Measurements from ENCODE around the gene INSL3.

GRCh38 chr19:17811103-17811502 lies 10.2 kb downstream of the INSL3 start:
- TF ChIP-seq CTCF (IDR thresholded peaks at IDR 0.05; ENCODE audit: poor library complexity, severe bottlenecking), result no peak
- TF ChIP-seq POLR2AphosphoS5 (IDR thresholded peaks at IDR 0.05), result no peak
- no peak for TF ChIP-seq EZH2 (IDR thresholded peaks at IDR 0.05; ENCODE audit: borderline replicate concordance, insufficient read depth, low read length, poor library complexity, severe bottlenecking)
- TF ChIP-seq RAD21 (conservative IDR thresholded peaks at IDR 0.05), result no peak
- TF ChIP-seq SMC3 (conservative IDR thresholded peaks at IDR 0.05; ENCODE audit: poor library complexity), result no peak
- no peak for TF ChIP-seq REST (IDR thresholded peaks at IDR 0.05; ENCODE audit: borderline replicate concordance)
- TF ChIP-seq TAF1 (IDR thresholded peaks at IDR 0.05; ENCODE audit: low read depth), result no peak
- TF ChIP-seq MXI1 (conservative IDR thresholded peaks at IDR 0.05; ENCODE audit: poor library complexity, severe bottlenecking), result no peak
